Stimulated activated CD8-positive, alpha-beta memory T cell treated with anti-CD3 and anti-CD28 coated beads, Interleukin-12 subunit alpha, Interleukin-12 subunit beta, amount 100 ng/mL, for 24 hours (primary cell): ENCODE measurements around the gene SGK2.

Experiments
- DNase-seq: peaks from one replicate; pipeline ENCODE4 v3.0.0-alpha.2; 2020; ENCODE audit errors: extremely low read depth

Gene SGK2

GRCh38 chr20:43536041-43536816 lies 22.6 kb upstream of the SGK2 start:
- DNase-seq = no peak

DNA sequence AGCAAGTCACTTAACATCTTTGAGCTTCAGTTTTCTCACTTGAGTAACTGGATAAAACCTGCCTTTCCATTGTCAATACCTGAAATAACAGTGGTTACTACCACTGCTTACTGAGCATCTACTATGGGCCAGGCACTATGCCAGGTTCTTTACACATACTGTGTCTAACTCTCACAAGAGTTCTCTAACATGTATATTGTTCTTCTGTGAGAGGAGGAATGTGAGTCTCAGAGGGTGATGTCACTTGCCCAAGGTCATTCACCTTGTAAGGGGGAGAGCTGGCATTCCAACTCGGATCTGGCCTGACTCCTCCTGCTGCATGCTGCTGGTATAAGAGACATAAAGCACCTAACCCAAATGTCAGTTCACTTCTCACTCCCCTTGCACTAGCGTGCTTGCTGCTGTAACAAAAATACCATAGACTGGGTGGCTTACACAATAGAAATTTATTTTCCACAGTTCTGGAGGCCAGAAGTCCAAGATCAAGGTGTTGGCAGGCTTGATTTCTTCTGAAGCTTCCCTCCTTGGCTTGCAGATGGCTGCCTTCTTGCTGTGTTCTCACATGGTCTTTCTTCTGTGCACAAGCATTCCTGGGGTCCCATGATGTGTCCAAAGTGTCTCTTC lies 21.9 kb upstream of the SGK2 start:
- no peak for DNase-seq

DNA sequence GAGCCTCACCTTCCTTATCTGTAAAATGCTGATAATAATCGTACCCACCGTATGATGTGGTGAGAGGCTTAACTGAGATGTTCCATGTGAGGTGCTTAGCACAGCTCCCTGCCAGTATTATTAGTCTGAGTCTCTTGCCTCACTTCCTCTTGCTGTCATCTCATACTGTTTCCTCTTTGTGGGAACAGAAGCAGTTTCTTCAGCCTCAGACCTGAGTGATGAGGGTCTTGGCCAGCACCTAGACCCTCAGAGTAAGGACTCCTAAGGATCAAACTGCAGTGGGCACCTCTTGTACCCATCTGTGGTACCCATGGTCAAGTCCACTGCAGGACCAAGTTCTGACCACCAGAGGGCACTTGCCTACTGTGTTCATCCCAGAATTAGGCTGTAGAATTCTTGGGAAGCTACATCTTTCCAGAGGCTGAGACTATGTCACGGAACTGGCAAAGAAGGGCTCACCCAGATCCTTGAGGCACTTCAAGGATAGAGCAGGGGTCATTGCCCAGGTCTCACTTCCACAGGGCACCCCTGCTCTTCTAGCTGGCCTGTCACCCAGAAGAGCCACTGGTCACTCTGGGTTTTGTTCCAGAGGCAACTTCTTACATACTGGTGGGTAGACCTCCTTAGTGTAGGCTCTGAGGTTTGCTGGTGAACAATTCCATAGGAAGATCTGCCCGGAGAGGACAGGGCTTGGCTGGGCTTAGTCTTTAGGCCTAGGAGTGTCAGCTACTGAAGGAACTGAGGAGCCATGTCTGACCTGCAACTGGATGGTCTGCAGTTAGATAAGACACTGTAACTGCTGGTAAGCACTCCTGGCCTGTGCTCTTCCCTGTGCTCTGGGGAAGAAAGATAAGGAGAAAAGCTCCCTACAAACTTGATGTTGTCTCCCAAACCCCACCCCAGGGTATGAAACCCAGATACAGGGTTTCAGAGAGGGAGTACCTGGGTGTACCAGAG lies 20.6 kb upstream of the SGK2 start:
- DNase-seq = no peak

GRCh38 chr20:43538878-43539700 lies 19.7 kb upstream of the SGK2 start:
- DNase-seq = no peak

DNA sequence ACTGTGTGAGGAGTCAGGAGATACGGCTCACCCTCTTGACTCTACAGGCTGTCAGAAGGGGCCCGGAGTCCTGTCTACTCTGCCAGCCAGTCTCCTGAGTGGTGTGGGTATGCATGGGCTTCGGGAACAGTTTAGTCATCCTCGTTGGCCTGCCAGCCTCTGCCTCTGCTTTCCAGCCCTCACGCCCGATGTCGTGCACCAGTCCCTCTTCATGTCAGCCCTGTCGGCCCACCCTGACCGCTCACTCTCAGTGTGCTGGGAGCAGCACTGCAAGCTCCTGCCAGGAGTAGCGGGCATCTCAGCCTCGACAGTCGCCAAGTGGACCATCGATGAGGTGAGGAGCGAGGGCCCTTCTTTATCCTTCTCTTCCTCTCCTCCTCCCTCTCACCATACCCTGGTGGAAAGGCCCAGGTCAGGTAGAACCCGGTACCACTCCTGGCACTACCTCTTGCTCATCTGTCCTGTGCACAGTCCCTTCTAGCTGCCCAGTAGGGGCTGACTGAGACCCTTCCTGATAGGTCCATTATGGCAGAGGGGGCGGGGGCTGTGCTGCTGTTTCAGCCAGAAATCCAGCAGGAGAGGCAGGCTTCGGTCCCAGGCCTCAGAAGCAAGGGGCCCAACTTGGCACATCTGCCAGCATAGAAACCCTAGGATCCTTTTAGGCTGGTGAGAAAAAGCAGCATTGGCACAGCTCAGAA lies 18.7 kb upstream of the SGK2 start:
- DNase-seq = no peak

- no peak for DNase-seq
These were observed 18.2 kb upstream of the SGK2 start for GRCh38 chr20:43540673-43541060.

DNA sequence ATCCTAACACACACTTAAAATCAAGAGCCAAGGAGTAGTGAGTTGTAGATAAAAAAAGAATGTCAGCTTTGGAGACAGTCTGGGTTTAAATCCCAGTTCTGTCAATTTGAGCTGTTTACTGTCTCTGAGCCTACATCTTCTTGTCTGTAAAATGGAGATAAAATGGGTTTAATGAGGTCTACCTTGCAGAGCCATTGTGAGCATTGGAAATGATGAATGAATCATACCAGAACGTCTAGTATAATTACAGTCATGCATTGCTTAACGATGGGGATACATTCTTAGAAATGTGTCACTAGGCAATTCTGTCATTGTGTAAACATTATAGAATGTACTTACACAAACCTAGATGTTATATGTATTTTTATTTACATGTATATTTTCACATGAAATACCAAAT lies 17.6 kb upstream of the SGK2 start:
- DNase-seq = no peak

- no peak for DNase-seq
These were observed 16.7 kb upstream of the SGK2 start for GRCh38 chr20:43542161-43542560.

DNA sequence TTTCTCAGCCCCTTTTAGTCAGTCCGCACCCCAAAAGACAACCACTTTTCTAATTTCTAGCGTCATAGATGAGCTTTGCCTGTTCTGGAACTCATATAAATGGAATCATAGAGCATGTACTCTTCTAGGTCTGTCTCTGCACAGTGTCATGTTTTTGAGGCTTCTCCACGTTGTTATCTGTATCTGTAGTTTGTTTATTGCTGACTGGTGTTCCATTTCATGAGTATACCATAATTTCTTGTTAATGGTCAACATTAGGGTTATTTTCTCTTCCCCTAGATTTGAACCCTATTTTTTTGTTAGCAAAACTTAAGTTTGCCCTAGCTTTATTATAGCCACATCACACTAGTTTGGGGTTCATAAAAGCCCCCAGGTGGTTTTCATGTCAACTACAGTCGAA lies 16.2 kb upstream of the SGK2 start:
- no peak for DNase-seq

- no peak for DNase-seq
These were observed 15.7 kb upstream of the SGK2 start for GRCh38 chr20:43543138-43543537.

DNA sequence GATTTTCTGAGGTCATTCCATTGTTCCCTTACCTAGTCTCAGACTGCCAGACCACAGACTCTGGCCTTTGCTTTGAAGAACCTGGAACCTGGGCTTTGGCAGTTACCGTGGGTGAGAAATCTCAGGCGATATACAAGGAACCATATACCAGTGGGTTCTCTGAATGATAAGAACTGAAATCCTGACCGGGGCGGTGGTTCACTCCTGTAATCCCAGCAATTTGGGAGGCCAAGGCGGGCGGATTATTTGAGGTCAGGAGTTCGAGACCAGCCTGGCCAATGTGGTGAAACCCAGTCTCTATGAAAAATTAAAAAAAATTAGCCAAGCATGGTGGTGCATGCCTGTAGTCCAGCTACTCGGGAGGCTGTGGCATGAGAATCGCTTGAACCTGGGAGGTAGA lies 14.3 kb upstream of the SGK2 start:
- DNase-seq = no peak

DNA sequence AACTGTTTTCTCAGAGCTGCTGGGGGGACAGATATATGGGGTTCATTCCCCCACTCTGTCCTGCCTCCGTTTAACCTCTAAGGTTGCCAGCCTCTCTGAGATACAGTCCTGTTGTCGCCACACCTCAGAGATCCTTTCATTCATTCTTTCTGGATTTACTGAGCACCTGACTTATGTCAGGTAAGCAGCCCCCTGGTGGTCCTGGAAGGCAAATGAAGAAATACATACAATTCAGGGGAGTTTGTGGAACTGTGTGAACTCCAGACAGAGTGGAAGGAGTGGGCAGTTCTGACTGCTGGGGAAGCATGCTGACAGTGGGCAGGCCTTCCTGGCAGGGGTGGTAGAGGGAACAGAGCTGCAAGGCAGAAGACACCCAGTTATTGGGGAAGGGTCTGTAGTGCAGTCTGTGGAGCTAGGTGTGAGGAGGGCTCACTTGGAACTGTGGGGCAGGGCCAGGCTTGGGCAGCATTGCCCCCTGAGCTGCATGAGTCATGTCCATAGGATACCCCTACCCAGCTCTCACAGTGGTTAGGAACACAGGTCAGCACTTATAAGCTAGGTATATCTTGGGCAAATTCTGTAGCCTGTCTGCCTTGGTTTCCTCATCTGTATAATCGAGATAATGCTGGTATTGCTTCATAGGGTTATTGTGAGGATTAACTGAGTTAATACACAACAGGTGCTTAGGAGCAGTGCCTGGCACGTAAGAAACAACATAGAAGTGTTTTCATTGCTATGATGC lies 12.8 kb upstream of the SGK2 start:
- no peak for DNase-seq

GRCh38 chr20:43548273-43548880 lies 10.4 kb upstream of the SGK2 start:
- no peak for DNase-seq

DNA sequence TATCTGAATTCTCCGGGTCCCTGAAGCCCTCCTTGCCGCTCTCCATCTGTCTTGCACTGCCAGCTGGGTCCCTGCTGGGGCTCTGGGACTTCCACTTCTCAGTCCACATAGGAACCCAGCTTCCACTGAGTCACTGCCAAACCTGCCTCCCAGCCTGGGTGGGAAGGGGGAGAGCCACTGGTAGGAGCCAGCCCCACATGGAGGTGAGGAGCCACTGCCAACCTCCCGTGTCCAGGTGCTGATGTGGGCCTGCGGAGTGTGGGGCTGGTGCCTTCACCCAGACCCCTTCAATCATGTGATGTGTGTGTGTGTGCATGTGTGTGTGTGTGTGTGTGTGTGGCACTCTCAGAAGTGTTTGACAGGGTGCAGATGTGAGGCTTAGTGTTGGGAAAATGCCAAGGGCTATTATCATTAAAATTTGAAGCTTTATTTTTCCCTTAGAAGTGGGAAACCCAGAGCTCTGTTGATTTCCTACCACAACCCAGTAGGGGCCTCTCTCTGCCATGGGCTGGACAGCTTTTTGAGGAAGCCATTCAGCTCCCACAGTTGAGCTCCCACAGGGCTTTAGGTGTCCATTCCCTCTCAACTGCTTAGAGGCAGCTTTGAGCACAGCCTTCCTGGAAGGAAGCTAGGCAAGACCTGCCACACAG lies 9.3 kb upstream of the SGK2 start:
- no peak for DNase-seq

DNA sequence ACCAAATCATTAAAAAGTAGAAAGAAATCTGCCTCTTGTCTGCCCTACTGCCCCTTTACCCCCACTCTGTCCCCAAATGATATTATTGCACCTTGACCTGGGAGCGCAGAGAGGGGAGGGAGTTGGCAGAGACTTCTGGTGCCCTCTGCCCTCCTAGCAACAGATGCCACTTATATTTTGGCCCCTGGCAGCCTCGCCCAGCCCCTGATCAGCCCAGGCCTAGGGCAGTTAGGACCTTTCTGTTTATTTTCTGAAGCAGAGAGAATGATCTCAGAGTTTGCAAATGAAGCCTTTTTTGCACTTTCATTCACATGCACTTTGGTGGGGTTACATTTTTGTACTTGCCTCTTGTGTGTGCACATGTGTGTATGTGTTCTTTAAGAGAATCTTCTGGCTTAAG lies 8.4 kb upstream of the SGK2 start:
- DNase-seq = no peak

- no peak for DNase-seq
These were observed 4.5 kb upstream of the SGK2 start for GRCh38 chr20:43554369-43554768.

- no peak for DNase-seq
These were observed 540 bp downstream of the SGK2 start for GRCh38 chr20:43559147-43559987.

GRCh38 chr20:43560974-43561373 lies 2.1 kb downstream of the SGK2 start:
- no peak for DNase-seq
